ENCODE results near the gene CYTH3.

The CYTH3 gene

GRCh38 chr7:6277476-6277875, 5.1 kb upstream of the CYTH3 start:
- Histone ChIP-seq H4K8ac (ENCODE audit: low read depth, low read length) (no peak overlapping the region), H4K91ac (ENCODE audit: low read depth, low read length, poor library complexity) (no peak overlapping the region), H3K4ac (ENCODE audit: low read length) (no peak overlapping the region), H3K4me3 (ENCODE audit: low read length in 2 of 2) (no peak overlapping the region), H2BK5ac (ENCODE audit: low read length) (no peak overlapping the region), H3K79me1 (ENCODE audit: low read depth, low read length) (no peaks in the 10 kb centered on the region), H3K4me2 (ENCODE audit: insufficient read depth, low read length, poor library complexity, severe bottlenecking) (no peak overlapping the region), H2BK15ac (ENCODE audit: low read length) (no peak overlapping the region), H3K27ac (replicated peaks; ENCODE audit: low read length) (no peak overlapping the region), H3K14ac (ENCODE audit: low read length) (no peak overlapping the region), H3K4me1 (ENCODE audit: control insufficient read depth in 2 of 2, insufficient read depth in 1 of 2, low read depth in 1 of 2, low read length in 2 of 2) (peaks cover 0 to 14% of the 10 kb centered on the region in 2 donors), H2BK120ac (ENCODE audit: low read depth, low read length) (no peak overlapping the region), H2AFZ (ENCODE audit: low read length) (peak overlapping the region; percentile 45), H3K23ac (ENCODE audit: low read depth, low read length, poor library complexity) (no peak overlapping the region), H3K18ac (ENCODE audit: low read length) (no peak overlapping the region), H3K9me3 (replicated peaks in 1 of 2; ENCODE audit: control insufficient read depth in 2 of 2, insufficient read depth in 1 of 2, low read depth in 1 of 2, low read length in 2 of 2) (no peaks in the 10 kb centered on the region), H2AK5ac (ENCODE audit: low read depth, low read length) (no peak overlapping the region), H3K36me3 (replicated peaks in 1 of 2; ENCODE audit: control insufficient read depth in 2 of 2, insufficient read depth in 2 of 2, low read length in 2 of 2) (no peaks in the 10 kb centered on the region), H3K27me3 (ENCODE audit: control insufficient read depth in 3 of 3, insufficient read depth in 3 of 3, low read depth in 1 of 3, low read length in 3 of 3) (peaks cover 0 to 11% (median 3%) of the 10 kb centered on the region in 3 experiments), H3K9ac (ENCODE audit: low read depth, low read length, poor library complexity) (no peak overlapping the region), H2BK12ac (ENCODE audit: low read length) (no peak overlapping the region)
- DNase-seq (ENCODE audit: low spot score) = no peak
- WGBS, 2 donors (ENCODE audit: extremely low coverage in 2 of 2, insufficient read length in 2 of 2, insufficient replicate concordance in 1 of 2) = no CpG with 5 or more reads among the region's 4 CpGs

- no peak overlapping the region for H3K23ac ChIP-seq (ENCODE audit: low read depth, low read length, poor library complexity)
- H3K4me2 ChIP-seq (ENCODE audit: insufficient read depth, low read length, poor library complexity, severe bottlenecking) = no peak overlapping the region
- H2AFZ ChIP-seq (ENCODE audit: low read length) = peak overlapping the region; percentile 45
- no peaks in the 10 kb centered on the region for H3K36me3 ChIP-seq (replicated peaks in 1 of 2; ENCODE audit: control insufficient read depth in 2 of 2, insufficient read depth in 2 of 2, low read length in 2 of 2)
- no peak overlapping the region for H3K4ac ChIP-seq (ENCODE audit: low read length)
- WGBS, 2 donors (ENCODE audit: extremely low coverage in 2 of 2, insufficient read length in 2 of 2, insufficient replicate concordance in 1 of 2) = no CpG with 5 or more reads among the region's 9 CpGs
- no peak overlapping the region for H4K8ac ChIP-seq (ENCODE audit: low read depth, low read length)
- no peaks in the 10 kb centered on the region for H3K9me3 ChIP-seq (replicated peaks in 1 of 2; ENCODE audit: control insufficient read depth in 2 of 2, insufficient read depth in 1 of 2, low read depth in 1 of 2, low read length in 2 of 2)
- H4K91ac ChIP-seq (ENCODE audit: low read depth, low read length, poor library complexity) = no peak overlapping the region
- H3K27ac ChIP-seq (replicated peaks; ENCODE audit: low read length) = no peak overlapping the region
- no peak overlapping the region for H2BK15ac ChIP-seq (ENCODE audit: low read length)
- no peak overlapping the region for H3K4me3 ChIP-seq (ENCODE audit: low read length in 2 of 2)
- H2AK5ac ChIP-seq (ENCODE audit: low read depth, low read length) = no peak overlapping the region
- no peak overlapping the region for H2BK120ac ChIP-seq (ENCODE audit: low read depth, low read length)
- peaks cover under 1% of the 10 kb centered on the region for H3K79me1 ChIP-seq (ENCODE audit: low read depth, low read length)
- H3K9ac ChIP-seq (ENCODE audit: low read depth, low read length, poor library complexity) = no peak overlapping the region
- no peak overlapping the region for H2BK12ac ChIP-seq (ENCODE audit: low read length)
- no peak overlapping the region for H2BK5ac ChIP-seq (ENCODE audit: low read length)
- no peak overlapping the region for H3K18ac ChIP-seq (ENCODE audit: low read length)
- no peak overlapping the region for H3K14ac ChIP-seq (ENCODE audit: low read length)
- DNase-seq (ENCODE audit: low spot score) = no peak
- peaks cover 0 to 11% (median 3%) of the 10 kb centered on the region in 3 experiments for H3K27me3 ChIP-seq (ENCODE audit: control insufficient read depth in 3 of 3, insufficient read depth in 3 of 3, low read depth in 1 of 3, low read length in 3 of 3)
- peaks cover 0 to 14% of the 10 kb centered on the region in 2 donors for H3K4me1 ChIP-seq (ENCODE audit: control insufficient read depth in 2 of 2, insufficient read depth in 1 of 2, low read depth in 1 of 2, low read length in 2 of 2)
Observed at GRCh38 chr7:6276911-6277408, 4.5 kb upstream of the CYTH3 start.

- no peak overlapping the region for H2AK5ac ChIP-seq (ENCODE audit: low read depth, low read length)
- peaks cover 7 to 21% of the 10 kb centered on the region in 2 donors for H3K4me1 ChIP-seq (ENCODE audit: control insufficient read depth in 2 of 2, insufficient read depth in 1 of 2, low read depth in 1 of 2, low read length in 2 of 2)
- no peaks in the 10 kb centered on the region for H3K36me3 ChIP-seq (replicated peaks in 1 of 2; ENCODE audit: control insufficient read depth in 2 of 2, insufficient read depth in 2 of 2, low read length in 2 of 2)
- no peak overlapping the region for H3K4me3 ChIP-seq (ENCODE audit: low read length in 2 of 2)
- H3K4me2 ChIP-seq (ENCODE audit: insufficient read depth, low read length, poor library complexity, severe bottlenecking) = no peak overlapping the region
- no CpG with 5 or more reads among the region's 2 CpGs for WGBS, 2 donors (ENCODE audit: extremely low coverage in 2 of 2, insufficient read length in 2 of 2, insufficient replicate concordance in 1 of 2)
- H4K91ac ChIP-seq (ENCODE audit: low read depth, low read length, poor library complexity) = no peak overlapping the region
- peaks cover 0 to 11% (median 11%) of the 10 kb centered on the region in 3 experiments for H3K27me3 ChIP-seq (ENCODE audit: control insufficient read depth in 3 of 3, insufficient read depth in 3 of 3, low read depth in 1 of 3, low read length in 3 of 3)
- H3K9ac ChIP-seq (ENCODE audit: low read depth, low read length, poor library complexity) = no peak overlapping the region
- no peak overlapping the region for H3K14ac ChIP-seq (ENCODE audit: low read length)
- H2AFZ ChIP-seq (ENCODE audit: low read length) = no peak overlapping the region
- H2BK120ac ChIP-seq (ENCODE audit: low read depth, low read length) = no peak overlapping the region
- H3K4ac ChIP-seq (ENCODE audit: low read length) = no peak overlapping the region
- H3K9me3 ChIP-seq (replicated peaks in 1 of 2; ENCODE audit: control insufficient read depth in 2 of 2, insufficient read depth in 1 of 2, low read depth in 1 of 2, low read length in 2 of 2) = no peaks in the 10 kb centered on the region
- no peak overlapping the region for H4K8ac ChIP-seq (ENCODE audit: low read depth, low read length)
- H3K18ac ChIP-seq (ENCODE audit: low read length) = no peak overlapping the region
- no peak overlapping the region for H2BK15ac ChIP-seq (ENCODE audit: low read length)
- H2BK5ac ChIP-seq (ENCODE audit: low read length) = no peak overlapping the region
- no peak overlapping the region for H3K27ac ChIP-seq (replicated peaks; ENCODE audit: low read length)
- H2BK12ac ChIP-seq (ENCODE audit: low read length) = no peak overlapping the region
- no peak overlapping the region for H3K23ac ChIP-seq (ENCODE audit: low read depth, low read length, poor library complexity)
- H3K79me1 ChIP-seq (ENCODE audit: low read depth, low read length) = peaks cover 4% of the 10 kb centered on the region
- DNase-seq (ENCODE audit: low spot score) = no peak
Observed at GRCh38 chr7:6274743-6275142, 2.3 kb upstream of the CYTH3 start.

GRCh38 chr7:6273917-6274630, 1.6 kb upstream of the CYTH3 start:
- WGBS, 2 donors (ENCODE audit: extremely low coverage in 2 of 2, insufficient read length in 2 of 2, insufficient replicate concordance in 1 of 2) = no CpG with 5 or more reads among the region's 11 CpGs
- Histone ChIP-seq H3K4me2 (ENCODE audit: insufficient read depth, low read length, poor library complexity, severe bottlenecking) (no peak overlapping the region), H3K14ac (ENCODE audit: low read length) (no peak overlapping the region), H3K36me3 (replicated peaks in 1 of 2; ENCODE audit: control insufficient read depth in 2 of 2, insufficient read depth in 2 of 2, low read length in 2 of 2) (no peaks in the 10 kb centered on the region), H4K91ac (ENCODE audit: low read depth, low read length, poor library complexity) (no peak overlapping the region), H3K18ac (ENCODE audit: low read length) (no peak overlapping the region), H3K23ac (ENCODE audit: low read depth, low read length, poor library complexity) (no peak overlapping the region), H3K27me3 (ENCODE audit: control insufficient read depth in 3 of 3, insufficient read depth in 3 of 3, low read depth in 1 of 3, low read length in 3 of 3) (peaks cover 0 to 11% (median 11%) of the 10 kb centered on the region in 3 experiments), H2BK120ac (ENCODE audit: low read depth, low read length) (no peak overlapping the region), H2AFZ (ENCODE audit: low read length) (no peak overlapping the region), H2BK15ac (ENCODE audit: low read length) (no peak overlapping the region), H2AK5ac (ENCODE audit: low read depth, low read length) (no peak overlapping the region), H4K8ac (ENCODE audit: low read depth, low read length) (no peak overlapping the region), H2BK12ac (ENCODE audit: low read length) (no peak overlapping the region), H3K4me1 (ENCODE audit: control insufficient read depth in 2 of 2, insufficient read depth in 1 of 2, low read depth in 1 of 2, low read length in 2 of 2) (peaks cover 7 to 24% of the 10 kb centered on the region in 2 donors), H3K9me3 (replicated peaks in 1 of 2; ENCODE audit: control insufficient read depth in 2 of 2, insufficient read depth in 1 of 2, low read depth in 1 of 2, low read length in 2 of 2) (no peaks in the 10 kb centered on the region), H3K9ac (ENCODE audit: low read depth, low read length, poor library complexity) (no peak overlapping the region), H3K79me1 (ENCODE audit: low read depth, low read length) (peaks cover 4% of the 10 kb centered on the region), H3K4me3 (ENCODE audit: low read length in 2 of 2) (no peak overlapping the region), H2BK5ac (ENCODE audit: low read length) (no peak overlapping the region), H3K4ac (ENCODE audit: low read length) (no peak overlapping the region), H3K27ac (replicated peaks; ENCODE audit: low read length) (no peak overlapping the region)
- no peak for DNase-seq (ENCODE audit: low spot score)
